HG03066 (cell line): ENCODE measurements around the gene COA1.
"Not testable (repeated sequence)": the region's sequence is repeated elsewhere in the genome, so short reads cannot be mapped to it uniquely, and the experiment has no call there.

Source experiments
- ATAC-seq: cut with Tn5 transposase; IDR thresholded peaks from one replicate; pipeline ENCODE4 v1.9.1; 2021; ENCODE audit warnings: low read depth; ENCODE audit not compliant: unreplicated experiment

Gene COA1

GRCh38 chr7:43609097-43609496 lies 120.2 kb downstream of the COA1 start:
- ATAC-seq: no peak

GRCh38 chr7:43604251-43604650 lies 125.1 kb downstream of the COA1 start:
- no peak for ATAC-seq

DNA sequence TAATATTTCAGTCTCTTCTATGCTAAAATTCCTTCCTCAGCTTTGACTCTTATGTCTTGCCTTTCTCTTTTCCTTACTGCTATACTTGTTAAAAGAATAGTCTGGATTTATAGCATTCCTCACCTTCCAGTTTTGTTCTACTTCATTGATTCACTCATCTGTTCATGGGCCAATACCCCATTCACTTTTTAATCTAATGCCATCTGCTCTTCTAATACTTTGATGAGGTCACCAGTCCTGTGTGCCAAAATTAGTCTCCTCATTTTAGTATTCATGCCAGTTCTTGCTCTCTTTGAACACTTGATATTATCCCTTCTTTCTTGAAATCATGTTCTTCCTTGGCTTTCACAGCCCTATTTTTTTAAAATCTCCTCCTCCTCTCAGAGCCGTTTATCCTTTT lies 127.1 kb downstream of the COA1 start:
- ATAC-seq: no peak

DNA sequence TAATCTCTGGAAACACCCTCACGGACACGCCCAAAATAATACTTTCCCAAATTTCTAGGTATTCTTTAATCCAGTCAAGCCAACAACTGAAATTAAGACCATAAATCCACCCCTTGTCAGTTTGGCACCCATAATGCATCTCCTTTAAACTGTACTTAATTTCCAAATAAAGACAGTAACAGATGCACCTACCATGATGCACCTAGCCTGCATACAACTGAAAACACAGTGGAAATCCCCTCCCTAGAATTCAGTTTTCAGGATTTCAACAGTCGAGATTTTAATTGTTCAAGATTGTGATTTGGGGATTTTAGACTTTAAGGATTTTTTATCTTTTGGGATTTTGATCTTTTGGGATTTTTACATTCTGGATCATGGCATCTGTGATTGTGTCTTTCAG lies 129.3 kb downstream of the COA1 start:
- ATAC-seq: no peak

DNA sequence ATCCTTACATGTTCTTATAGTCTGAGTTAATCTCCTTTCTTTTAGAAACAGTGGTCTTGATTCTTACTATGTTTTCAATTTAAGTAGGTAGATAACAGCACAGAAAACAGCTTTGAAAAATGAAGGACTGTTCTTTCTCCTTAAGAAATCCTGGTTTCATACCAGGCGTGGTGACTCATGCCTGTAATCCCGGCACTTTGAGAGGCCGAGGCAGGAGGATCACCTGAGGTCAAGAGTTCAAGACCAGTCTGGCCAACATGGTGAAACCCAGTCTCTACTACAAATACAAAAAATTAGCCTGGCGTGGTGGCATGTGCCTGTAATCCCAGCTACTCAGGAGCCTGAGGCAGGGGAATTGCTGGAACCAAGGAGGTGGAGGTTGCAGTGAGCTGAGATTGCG lies 132.9 kb downstream of the COA1 start:
- not testable (repeated sequence) for ATAC-seq

DNA sequence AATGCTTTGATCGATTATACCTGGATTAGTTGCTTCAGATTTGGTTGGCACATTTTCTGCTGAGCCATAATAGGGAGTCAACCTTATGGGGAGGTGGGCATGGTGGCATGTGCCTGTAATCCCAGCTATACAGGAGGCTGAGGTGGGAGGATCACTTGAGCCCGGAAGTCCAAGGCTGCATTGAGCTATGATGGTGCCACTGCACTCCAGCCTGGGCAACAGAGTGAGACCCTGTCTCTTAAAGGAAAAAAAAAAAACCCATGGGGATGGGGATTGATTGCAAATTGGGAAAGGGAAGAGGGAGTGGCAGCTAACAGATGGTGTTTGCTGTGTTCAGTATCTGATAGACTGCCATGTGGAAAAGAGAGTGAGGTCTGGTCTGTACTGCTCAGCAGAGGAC lies 135.3 kb downstream of the COA1 start:
- ATAC-seq: no peak

- no peak for ATAC-seq
Measured at GRCh38 chr7:43593010-43593409, 136.3 kb downstream of the COA1 start.

- no peak for ATAC-seq
Measured at GRCh38 chr7:43592326-43592725, 137.0 kb downstream of the COA1 start.

GRCh38 chr7:43591558-43592180 lies 137.7 kb downstream of the COA1 start:
- peak; percentile 29 for ATAC-seq

- ATAC-seq: peak; percentile 79
Measured at GRCh38 chr7:43590862-43591557, 138.3 kb downstream of the COA1 start.

GRCh38 chr7:43589728-43590127 lies 139.6 kb downstream of the COA1 start:
- no peak for ATAC-seq
